Astrocyte of the cerebellum (primary cell): Measurements from ENCODE around the gene EFNA2.

Experiments used
- DNase-seq: peaks from one replicate; pipeline ENCODE4 v3.0.0-alpha.2; 2011; ENCODE audit warnings: low read depth
- H3K4me3 ChIP-seq: 2 replicates; pipeline ENCODE4 v1.5.1; 2011; ENCODE audit warnings: mild to moderate bottlenecking, low read depth, low read length, moderate library complexity
- in situ Hi-C: cut with HindIII; loops from 2 replicates; pipeline ENCODE4 v1.10.0; 2017; ENCODE audit warnings: low sequenced_read_pairs
- TF ChIP-seq, protein P1 (sequence below): IDR thresholded peaks from 2 replicates; pipeline ENCODE4 v1.5.1; 2012; ENCODE audit warnings: low read length, low read depth, moderate library complexity, mild to moderate bottlenecking; ENCODE audit errors: missing control alignments

EFNA2 gene

DNA sequence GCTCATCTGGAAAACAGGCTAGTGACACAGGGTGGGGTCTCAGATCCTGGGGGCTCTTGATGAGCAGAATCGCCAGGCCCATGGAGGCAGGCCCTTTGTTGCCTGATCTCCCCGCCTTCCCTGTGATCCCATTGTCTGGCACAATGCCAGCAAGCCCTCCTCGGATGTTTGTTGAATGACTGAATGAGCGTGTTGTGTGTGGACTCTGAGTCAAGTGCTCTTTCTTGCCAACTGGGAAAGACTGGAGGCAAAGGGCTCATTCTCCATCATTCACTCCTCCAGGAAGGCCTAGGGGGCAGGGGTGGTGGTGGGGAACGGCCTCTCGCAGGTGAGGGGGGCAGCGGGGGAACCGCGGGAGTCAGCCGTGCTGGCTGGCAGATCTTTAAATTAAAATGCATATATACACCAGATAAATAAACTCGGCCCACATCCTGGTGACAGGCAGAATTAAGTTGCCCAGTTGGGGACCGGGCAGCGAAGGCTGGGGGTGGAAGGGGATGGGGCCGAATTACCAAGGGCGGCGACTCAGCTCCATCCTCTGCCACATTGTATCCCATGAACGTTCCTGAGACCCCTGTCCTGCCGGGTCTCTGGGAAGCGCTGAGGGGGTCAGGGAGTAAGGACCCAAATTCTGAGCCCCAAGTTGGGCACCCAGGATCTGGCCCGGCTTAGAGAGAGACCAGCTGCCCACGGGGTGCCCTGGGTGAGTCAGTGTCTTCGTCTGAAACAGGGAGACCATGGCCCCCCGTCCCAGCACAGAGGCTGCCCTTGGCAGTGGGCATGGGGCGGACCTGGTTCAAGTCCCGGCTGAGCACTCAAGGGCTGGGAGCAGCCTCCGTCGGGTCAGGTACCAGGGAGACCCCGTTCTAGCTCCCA is 24.5 kb downstream of the EFNA2 start:
- no peak overlapping the region for H3K4me3 ChIP-seq
- TF ChIP-seq, protein P1, sequence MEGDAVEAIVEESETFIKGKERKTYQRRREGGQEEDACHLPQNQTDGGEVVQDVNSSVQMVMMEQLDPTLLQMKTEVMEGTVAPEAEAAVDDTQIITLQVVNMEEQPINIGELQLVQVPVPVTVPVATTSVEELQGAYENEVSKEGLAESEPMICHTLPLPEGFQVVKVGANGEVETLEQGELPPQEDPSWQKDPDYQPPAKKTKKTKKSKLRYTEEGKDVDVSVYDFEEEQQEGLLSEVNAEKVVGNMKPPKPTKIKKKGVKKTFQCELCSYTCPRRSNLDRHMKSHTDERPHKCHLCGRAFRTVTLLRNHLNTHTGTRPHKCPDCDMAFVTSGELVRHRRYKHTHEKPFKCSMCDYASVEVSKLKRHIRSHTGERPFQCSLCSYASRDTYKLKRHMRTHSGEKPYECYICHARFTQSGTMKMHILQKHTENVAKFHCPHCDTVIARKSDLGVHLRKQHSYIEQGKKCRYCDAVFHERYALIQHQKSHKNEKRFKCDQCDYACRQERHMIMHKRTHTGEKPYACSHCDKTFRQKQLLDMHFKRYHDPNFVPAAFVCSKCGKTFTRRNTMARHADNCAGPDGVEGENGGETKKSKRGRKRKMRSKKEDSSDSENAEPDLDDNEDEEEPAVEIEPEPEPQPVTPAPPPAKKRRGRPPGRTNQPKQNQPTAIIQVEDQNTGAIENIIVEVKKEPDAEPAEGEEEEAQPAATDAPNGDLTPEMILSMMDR: no peak
- no peak for DNase-seq
- in situ Hi-C loops: no loop called here

GRCh38 chr19:1310853-1311180 is 25.1 kb downstream of the EFNA2 start:
- in situ Hi-C loops: no loop called here

DNA sequence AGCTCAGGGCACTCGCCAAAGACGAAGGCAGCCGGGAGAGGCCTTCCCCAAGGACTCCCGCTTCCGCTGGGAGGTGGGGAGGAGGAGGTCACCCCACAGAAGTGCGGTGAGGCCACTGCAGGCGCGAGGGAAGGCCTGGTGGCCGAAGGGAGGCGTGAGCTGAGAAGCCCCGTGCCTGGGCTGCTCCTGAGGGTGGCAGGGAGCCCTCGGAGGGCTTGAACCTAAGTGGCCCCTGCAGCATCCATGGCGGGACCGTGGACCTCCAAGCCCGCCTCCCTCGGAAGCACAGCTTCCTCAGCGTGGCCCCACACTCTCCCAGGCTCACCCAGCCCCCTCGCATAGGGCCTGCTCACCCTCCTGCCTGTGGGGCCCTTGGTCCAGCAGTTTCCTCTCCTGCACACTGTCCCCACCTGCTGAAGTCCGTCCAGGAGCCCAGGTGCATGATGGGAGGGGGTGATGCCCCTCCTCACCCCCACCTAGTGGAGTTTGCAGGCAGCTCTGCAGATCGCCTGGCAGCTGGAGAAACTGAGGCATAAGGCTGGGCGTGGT is 25.9 kb downstream of the EFNA2 start:
- no peak for DNase-seq
- no peak overlapping the region for H3K4me3 ChIP-seq
- TF ChIP-seq, protein P1: no peak
- in situ Hi-C loops: no loop called here

More at GRCh38 chr19:1310853-1311180, 25.1 kb downstream of the EFNA2 start:
- H3K4me3 ChIP-seq: no peak overlapping the region
- no peak for DNase-seq
- TF ChIP-seq, protein P1: no peak

- in situ Hi-C loops: no loop called here
- TF ChIP-seq, protein P1: no peak
- no peak overlapping the region for H3K4me3 ChIP-seq
- DNase-seq: peak; percentile 37
Observed at GRCh38 chr19:1312767-1313694, 27.4 kb downstream of the EFNA2 start.

- no peak overlapping the region for H3K4me3 ChIP-seq
- in situ Hi-C loops: no loop called here
- no peak for DNase-seq
- TF ChIP-seq, protein P1: no peak
Observed at GRCh38 chr19:1313695-1314613, 28.3 kb downstream of the EFNA2 start.
